GM12878 (cell line): Measurements from ENCODE around the gene GPM6B. TPM values are rescaled to one million over a fixed set of nuclear protein-coding genes. Genes with fewer than 3 reads are reported as not detected.

Source experiments
- ATAC-seq: fragments of 200-7000 bp; cut with Tn5 transposase; 3 replicates; pipeline ENCODE4 v1.9.1; 2020; ENCODE audit warnings: mild to moderate bottlenecking, moderate library complexity
- BruUV-seq: library from RNA; stranded (reverse); fragments of 400-500 nt; replicated peaks from 2 replicates; lab custom pipeline; 2021; lab: Mats Ljungman, UMichigan
- CTCF ChIA-PET: fragments of 300-600 bp; sonication (Branson Sonifier 250); formaldehyde crosslinking; extraction: SDS; loops from one replicate; lab custom pipeline; 2021; ENCODE audit warnings: inconsistent platforms; lab: Yijun Ruan, JAX
- POLR2A ChIA-PET: fragments of 350-600 bp; formaldehyde crosslinking; extraction: SDS; loops from one replicate; lab custom pipeline; 2021; ENCODE audit warnings: inconsistent platforms; lab: Charles Lee
- RAD21 ChIA-PET: fragments of 300-600 bp; sonication (Branson Sonifier 250); formaldehyde crosslinking; loops from one replicate; lab custom pipeline; 2023; ENCODE audit warnings: antibody characterized with exemption; ENCODE audit not compliant: unreplicated experiment; lab: Charles Lee
- SMC1A ChIA-PET: fragments of 300-600 bp; sonication (Branson Sonifier 250); formaldehyde crosslinking; loops from one replicate; lab custom pipeline; 2023; ENCODE audit not compliant: unreplicated experiment, uncharacterized antibody; lab: Charles Lee
- DNase-seq: peaks from one replicate; pipeline ENCODE4 v3.0.0-alpha.2; 2011; ENCODE audit warnings: low read depth, low spot score
- FAIRE-seq: peaks from 3 replicates; lab custom pipeline; 2011; peaks lifted over from hg19 to GRCh38; lab: Jason Lieb, UNC
- H2AFZ ChIP-seq: 2 replicates; pipeline ENCODE4 v1.6.0; 2011; ENCODE audit warnings: low read depth, low read length, control low read depth; ENCODE audit not compliant: control insufficient read depth
- H3K27ac ChIP-seq: 2 replicates; pipeline ENCODE4 v1.5.1; 2011; ENCODE audit warnings: control low read depth; ENCODE audit not compliant: control insufficient read depth, insufficient read depth
- H3K27me3 ChIP-seq, 2 experiments: replicated peaks in 1 of 2; 2 replicates each; pipeline versions ENCODE4 v1.6.0 to v1.6.1; 2011; ENCODE audit warnings: low read length in 1 of 2; ENCODE audit not compliant: control insufficient read depth in 2 of 2, insufficient read depth in 2 of 2
- H3K36me3 ChIP-seq, 2 experiments: 2 replicates each; pipeline ENCODE4 v1.5.1; 2011; ENCODE audit warnings: low read length in 1 of 2; ENCODE audit not compliant: control insufficient read depth in 2 of 2, insufficient read depth in 2 of 2
- H3K4me1 ChIP-seq: 2 replicates; pipeline ENCODE4 v1.6.1; 2011; ENCODE audit warnings: mild to moderate bottlenecking, low read length, moderate library complexity, mixed read lengths; ENCODE audit not compliant: control insufficient read depth, insufficient read depth
- H3K4me2 ChIP-seq: 2 replicates; pipeline ENCODE4 v1.6.0; 2011; ENCODE audit warnings: control low read depth; ENCODE audit not compliant: control insufficient read depth, insufficient read depth
- H3K4me3 ChIP-seq: fragments of 200-600 bp; sonication (generic); 2 replicates; pipeline ENCODE4 v1.5.1; 2016
- H3K79me2 ChIP-seq: 2 replicates; pipeline ENCODE4 v1.6.0; 2011; ENCODE audit warnings: low read length; ENCODE audit not compliant: control insufficient read depth, insufficient read depth
- H3K9ac ChIP-seq: 2 replicates; pipeline ENCODE4 v1.8.0; 2011; ENCODE audit warnings: low read length, control low read depth, mixed read lengths; ENCODE audit not compliant: control insufficient read depth, insufficient read depth
- H3K9me3 ChIP-seq: replicated peaks from 3 replicates; pipeline ENCODE4 v1.5.1; 2011; ENCODE audit warnings: mild to moderate bottlenecking, low read length; ENCODE audit not compliant: control insufficient read depth, insufficient read depth
- H4K20me1 ChIP-seq: 2 replicates; pipeline ENCODE4 v1.6.0; 2011; ENCODE audit not compliant: control insufficient read depth, insufficient read depth
- BACH1 ChIP-seq: fragments of 450-650 bp; IDR thresholded peaks from 2 replicates; pipeline ENCODE4 v1.6.1; 2017; ENCODE audit warnings: mild to moderate bottlenecking, borderline replicate concordance
- FOXM1 ChIP-seq: IDR thresholded peaks from 2 replicates; pipeline ENCODE4 v1.6.1; 2012; ENCODE audit warnings: low read depth, mild to moderate bottlenecking, inconsistent platforms, low read length, moderate library complexity
- HDGF ChIP-seq: fragments of 450-650 bp; IDR thresholded peaks from 2 replicates; pipeline ENCODE4 v1.6.1; 2016; ENCODE audit warnings: antibody characterized with exemption
- NFXL1 ChIP-seq: fragments of 450-650 bp; IDR thresholded peaks from 2 replicates; pipeline ENCODE4 v1.6.1; 2017; ENCODE audit warnings: antibody characterized with exemption, mild to moderate bottlenecking, borderline replicate concordance
- PAX5 ChIP-seq: IDR thresholded peaks from 2 replicates; pipeline ENCODE4 v1.6.1; 2011; ENCODE audit warnings: low read depth, low read length, borderline replicate concordance
- PML ChIP-seq: IDR thresholded peaks from 2 replicates; pipeline ENCODE4 v1.6.1; 2012; ENCODE audit warnings: low read length, inconsistent platforms
- RB1 ChIP-seq: fragments of 450-650 bp; formaldehyde crosslinking; IDR thresholded peaks from 2 replicates; pipeline ENCODE4 v1.6.1; 2017; ENCODE audit warnings: mild to moderate bottlenecking, borderline replicate concordance
- SIN3A ChIP-seq: IDR thresholded peaks from 2 replicates; pipeline ENCODE4 v1.6.1; 2012; ENCODE audit warnings: low read depth, low read length, improper control_type of control experiment
- SMAD1 ChIP-seq: fragments of 450-650 bp; IDR thresholded peaks from 2 replicates; pipeline ENCODE4 v1.6.1; 2018; ENCODE audit warnings: mild to moderate bottlenecking, low read depth; ENCODE audit not compliant: partially characterized antibody
- TARDBP ChIP-seq: IDR thresholded peaks from 2 replicates; pipeline ENCODE4 v1.6.1; 2016; ENCODE audit warnings: borderline replicate concordance
- ZNF274 ChIP-seq: IDR thresholded peaks from one replicate; pipeline ENCODE4 v1.8.0; 2011; ENCODE audit not compliant: insufficient read length, insufficient read depth
- WGBS: methylation state at CpG from one replicate; pipeline ENCODE4 v1.1.6; 2016; ENCODE audit warnings: low lambda C conversion rate; ENCODE audit not compliant: insufficient replicate concordance, insufficient coverage; ENCODE audit errors: missing lambda C conversion rate; 5-methylcytosine and 5-hydroxymethylcytosine counted together
- in situ Hi-C: fragments of 300-500 bp; cut with MboI; formaldehyde crosslinking; loops from 9 replicates; pipeline ENCODE4 v1.14.3; 2018; ENCODE audit warnings: mixed read lengths
- intact Hi-C: fragments of 100-400 bp; cut with micrococcal nuclease; formaldehyde crosslinking; loops from one replicate; pipeline ENCODE4 v1.14.2; 2022; ENCODE audit not compliant: unreplicated experiment
- polyA plus RNA-seq, 11 experiments: library from polyadenylated mRNA; depleted of rRNA in 4 of 11; unstranded in 6 of 11; stranded (reverse) in 5 of 11; fragments of >200 nt; fragmentation: Nextera tagmentation in 4 of 11; fragmentation: Illumina TruSeq in 1 of 11; extraction: Ambion mirVana in 4 of 11; extraction: Trizol in 1 of 11; gene quantifications; 1 replicate in 1 of 11; 2 replicates in 10 of 11; pipeline versions ENCODE4 v1.2.1 to v1.2.3, GENCODE V29; 2011 to 2016; ENCODE audit warnings: inconsistent platforms in 2 of 11, missing spikeins in 2 of 11, low read depth in 1 of 11
- total RNA-seq, 4 experiments: library from RNA; depleted of rRNA in 3 of 4; stranded (reverse); fragments of >200 nt in 3 of 4; fragmentation: Illumina TruSeq in 1 of 4; extraction: Trizol in 1 of 4; gene quantifications; 2 replicates each; pipeline versions ENCODE4 v1.2.1 to v1.2.3, GENCODE V29; 2013 to 2021
- TF ChIP-seq, protein P1 (sequence below): IDR thresholded peaks from 2 replicates; pipeline ENCODE4 v1.6.1; 2011; ENCODE audit warnings: borderline replicate concordance, low read depth, mild to moderate bottlenecking, moderate library complexity, low read length; ENCODE audit not compliant: insufficient read depth, poor library complexity, severe bottlenecking
- TF ChIP-seq, protein P2 (sequence below): IDR thresholded peaks from 2 replicates; pipeline ENCODE4 v1.6.1; 2011; ENCODE audit warnings: low read depth, mild to moderate bottlenecking, low read length, moderate library complexity, borderline replicate concordance; ENCODE audit errors: extremely low read depth

GPM6B gene
- total and polyA plus RNA-seq, 10 of the 15 experiments (the other 5 are each of a cell fraction or from before 2014, with no cell fraction given), result 0.01 to 2.6 (median 0.37) TPM; not detected in 2

DNA sequence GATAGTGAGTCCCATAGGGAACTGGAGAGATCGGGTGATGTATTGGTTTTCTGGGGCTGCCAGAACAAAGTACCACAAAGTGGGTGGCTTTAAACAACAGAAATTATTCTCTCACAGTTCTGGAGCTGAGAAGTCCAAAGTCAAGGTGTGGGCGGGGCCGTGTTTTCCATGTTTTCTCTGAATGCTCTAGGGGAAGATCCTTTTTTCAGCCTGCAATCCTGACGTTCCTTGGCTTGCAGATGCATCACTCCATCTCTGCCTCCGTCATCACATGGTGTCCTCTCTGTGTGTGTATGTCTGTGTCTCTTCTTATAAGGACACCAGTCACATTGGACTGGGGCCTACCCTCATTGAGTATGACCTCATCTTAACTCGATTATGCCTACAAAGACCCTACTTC lies 7.9 kb upstream of the GPM6B start (continued):
- TF ChIP-seq, protein P1, sequence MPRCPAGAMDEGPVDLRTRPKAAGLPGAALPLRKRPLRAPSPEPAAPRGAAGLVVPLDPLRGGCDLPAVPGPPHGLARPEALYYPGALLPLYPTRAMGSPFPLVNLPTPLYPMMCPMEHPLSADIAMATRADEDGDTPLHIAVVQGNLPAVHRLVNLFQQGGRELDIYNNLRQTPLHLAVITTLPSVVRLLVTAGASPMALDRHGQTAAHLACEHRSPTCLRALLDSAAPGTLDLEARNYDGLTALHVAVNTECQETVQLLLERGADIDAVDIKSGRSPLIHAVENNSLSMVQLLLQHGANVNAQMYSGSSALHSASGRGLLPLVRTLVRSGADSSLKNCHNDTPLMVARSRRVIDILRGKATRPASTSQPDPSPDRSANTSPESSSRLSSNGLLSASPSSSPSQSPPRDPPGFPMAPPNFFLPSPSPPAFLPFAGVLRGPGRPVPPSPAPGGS, result no peak
- TF ChIP-seq HDGF, result no peak
- no peak for TF ChIP-seq NFXL1
- no peak for TF ChIP-seq PAX5
- TF ChIP-seq SMAD1, result no peak
- TF ChIP-seq BACH1, result no peak
- no peak for TF ChIP-seq ZNF274
- no peak for TF ChIP-seq PML
- TF ChIP-seq SIN3A, result no peak
- no peak for TF ChIP-seq FOXM1

DNA sequence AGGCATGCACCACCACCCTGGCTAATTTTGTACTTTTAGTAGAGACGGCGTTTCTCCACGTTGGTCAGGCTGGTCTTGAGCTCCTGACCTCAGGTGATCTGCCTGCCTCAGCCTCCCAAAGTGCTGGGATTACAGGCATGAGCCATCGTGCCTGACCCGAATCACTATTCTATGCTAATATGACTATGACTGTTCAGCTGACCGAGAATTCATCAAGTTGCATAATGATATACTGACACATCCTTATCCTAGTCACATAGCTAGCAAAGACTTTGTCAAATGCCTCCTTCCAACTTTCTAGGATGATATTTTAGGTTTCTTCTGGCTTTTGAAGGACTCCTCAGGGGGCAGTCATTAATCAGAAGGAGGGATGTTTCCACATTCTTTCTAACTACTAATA lies 4.8 kb upstream of the GPM6B start:
- Histone ChIP-seq H2AFZ (no peak overlapping the region), H3K27me3 (no peaks in the 10 kb centered on the region; a peak in 1 of 4 replicates)
- BruUV-seq, result no TSS peak
- DNase-seq, result no peak
- WGBS, result 54% methylated on average over 6 of the region's 6 CpGs
- ChIA-PET SMC1A (interaction anchor here (0.7 kb wide), 1 partner anchor 49 kb away, joined by 3 read pairs; no protein-coding TSS in a partner anchor), CTCF (no interaction called here), POLR2A (no interaction called here)
- TF ChIP-seq, protein P2, sequence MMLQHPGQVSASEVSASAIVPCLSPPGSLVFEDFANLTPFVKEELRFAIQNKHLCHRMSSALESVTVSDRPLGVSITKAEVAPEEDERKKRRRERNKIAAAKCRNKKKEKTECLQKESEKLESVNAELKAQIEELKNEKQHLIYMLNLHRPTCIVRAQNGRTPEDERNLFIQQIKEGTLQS, result no peak
- TF ChIP-seq RB1 (no peak), TARDBP (no peak)
- TF ChIP-seq, all 136 proteins: peak for 0
- H3K27ac ChIP-seq, result no peak overlapping the region
- no peaks in the 10 kb centered on the region for H3K4me1 ChIP-seq
- H3K36me3 ChIP-seq, result no peaks in the 10 kb centered on the region
- intact Hi-C loops (no loop called here), in situ Hi-C loops (no loop called here)
- H3K79me2 ChIP-seq, result no peaks in the 10 kb centered on the region
- no peak overlapping the region for H3K9ac ChIP-seq
- no peaks in the 10 kb centered on the region for H3K9me3 ChIP-seq
- no peaks in the 10 kb centered on the region for H4K20me1 ChIP-seq
- FAIRE-seq (no peak), ATAC-seq (no peak)
- no peak overlapping the region for H3K4me3 ChIP-seq
- RAD21 ChIA-PET, result no interaction called here
- H3K4me2 ChIP-seq, result no peak overlapping the region
